K562 (cell line): Measurements from ENCODE around the gene HNRNPA2B1. TPM values are rescaled to one million over a fixed set of nuclear protein-coding genes. Genes with fewer than 3 reads are reported as not detected.
A peak's percentile ranks its signal among the peaks of the same experiment; 100 is the strongest.

Experiments used
- CHCHD3 ChIP-seq: fragments of 250-450 bp; sonication (Bioruptor Pico); IDR thresholded peaks from 2 replicates; pipeline ENCODE4 v2.1.2; 2022; ENCODE audit warnings: mild to moderate bottlenecking
- CXXC5 ChIP-seq: fragments of 250-450 bp; sonication (Bioruptor Pico); IDR thresholded peaks from 2 replicates; pipeline ENCODE4 v1.8.0; 2022; ENCODE audit warnings: inconsistent platforms, mild to moderate bottlenecking, moderate library complexity
- E2F8 ChIP-seq: fragments of 450-650 bp; IDR thresholded peaks from 2 replicates; pipeline ENCODE4 v1.7.1; 2018; ENCODE audit warnings: mild to moderate bottlenecking, low read depth; ENCODE audit not compliant: partially characterized antibody
- FOXA3 ChIP-seq, 2 experiments: fragments of 450-650 bp in 1 of 2; sonication (generic) in 1 of 2; formaldehyde crosslinking; IDR thresholded peaks in 1 of 2; conservative IDR thresholded peaks in 1 of 2; 2 replicates each; pipeline versions ENCODE4 v1.4.0 to v1.8.0; 2020 to 2022; ENCODE audit warnings: mild to moderate bottlenecking in 2 of 2, missing genetic modification reagents in 1 of 2
- GATAD2A ChIP-seq: fragments of 450-650 bp; IDR thresholded peaks from 2 replicates; pipeline ENCODE4 v1.6.1; 2017
- GATAD2B ChIP-seq: fragments of 450-650 bp; IDR thresholded peaks from 2 replicates; pipeline ENCODE4 v1.6.1; 2017; ENCODE audit warnings: mild to moderate bottlenecking, borderline replicate concordance
- HIVEP1 ChIP-seq: fragments of 250-450 bp; sonication (Bioruptor Pico); IDR thresholded peaks from 2 replicates; pipeline ENCODE4 v1.4.0; 2020; ENCODE audit warnings: mild to moderate bottlenecking
- KDM5B ChIP-seq: fragments of 200-600 bp; sonication (generic); IDR thresholded peaks from 2 replicates; pipeline ENCODE4 v1.6.1; 2012; ENCODE audit warnings: low read depth, mild to moderate bottlenecking, moderate library complexity, low read length, control low read depth, inconsistent platforms; ENCODE audit not compliant: insufficient replicate concordance
- NRF1 ChIP-seq, 2 experiments: fragments of 450-650 bp; IDR thresholded peaks in 1 of 2; conservative IDR thresholded peaks in 1 of 2; 2 replicates each; pipeline ENCODE4 v1.6.1; 2014; ENCODE audit warnings: mild to moderate bottlenecking in 2 of 2
- POLR2G ChIP-seq: fragments of 200-400 bp; formaldehyde crosslinking; IDR thresholded peaks from 2 replicates; pipeline ENCODE4 v1.6.1; 2017; ENCODE audit warnings: low read depth, mild to moderate bottlenecking, antibody characterized with exemption, low read length, moderate library complexity
- PRDM10 ChIP-seq: fragments of 450-650 bp; IDR thresholded peaks from 2 replicates; pipeline ENCODE4 v1.6.1; 2018; ENCODE audit not compliant: partially characterized antibody
- RB1 ChIP-seq: fragments of 450-650 bp; IDR thresholded peaks from 2 replicates; pipeline ENCODE4 v1.6.1; 2017; ENCODE audit warnings: low read depth, mild to moderate bottlenecking
- STAG1 ChIP-seq: sonication (generic); formaldehyde crosslinking; IDR thresholded peaks from 2 replicates; pipeline ENCODE4 v1.5.0; 2020; ENCODE audit warnings: missing genetic modification reagents, borderline replicate concordance
- UBTF ChIP-seq, 2 experiments: IDR thresholded peaks; 2 replicates each; pipeline ENCODE4 v1.6.1; 2012; ENCODE audit warnings: improper control_type of control experiment in 2 of 2, low read depth in 2 of 2, low read length in 2 of 2, borderline replicate concordance in 1 of 2
- ZNF780A ChIP-seq: fragments of 250-450 bp; sonication (Bioruptor Pico); IDR thresholded peaks from 2 replicates; pipeline ENCODE4 v1.5.0; 2021; ENCODE audit warnings: mild to moderate bottlenecking
- polyA plus RNA-seq, 8 experiments: library from polyadenylated mRNA; depleted of rRNA in 4 of 8; stranded (reverse) in 5 of 8; unstranded in 3 of 8; fragments of >200 nt; fragmentation: Nextera tagmentation in 2 of 8; fragmentation: Illumina TruSeq in 1 of 8; extraction: Ambion mirVana in 2 of 8; extraction: Trizol in 1 of 8; gene quantifications; 2 replicates each; pipeline versions ENCODE4 v1.2.1 to v1.2.3, GENCODE V29; 2011 to 2014; ENCODE audit warnings: inconsistent platforms in 1 of 8, missing spikeins in 1 of 8
- total RNA-seq, 7 experiments: library from RNA; depleted of rRNA in 6 of 7; stranded (reverse); fragments of >200 nt in 6 of 7; fragmentation: Illumina TruSeq in 2 of 7; extraction: Trizol in 2 of 7; gene quantifications; 2 replicates each; pipeline versions ENCODE4 v1.2.1 to v1.2.3, GENCODE V29; 2011 to 2021; ENCODE audit warnings: low replicate concordance in 1 of 7
- TF ChIP-seq, protein P1 (sequence below): fragments of 250-450 bp; sonication (Bioruptor Pico); IDR thresholded peaks from 2 replicates; pipeline ENCODE4 v1.4.0; 2020

Gene HNRNPA2B1
- total and polyA plus RNA-seq, 9 of the 15 experiments (the other 6 are each of a cell fraction or from before 2014, with no cell fraction given): 630 to 1,989 (median 865) TPM

GRCh38 chr7:26201247-26202018, 887 bp upstream of the HNRNPA2B1 start, which contains the start of gene CBX3 (continued):
- TF ChIP-seq E2F8: peak; percentile 88
- TF ChIP-seq, protein P1, sequence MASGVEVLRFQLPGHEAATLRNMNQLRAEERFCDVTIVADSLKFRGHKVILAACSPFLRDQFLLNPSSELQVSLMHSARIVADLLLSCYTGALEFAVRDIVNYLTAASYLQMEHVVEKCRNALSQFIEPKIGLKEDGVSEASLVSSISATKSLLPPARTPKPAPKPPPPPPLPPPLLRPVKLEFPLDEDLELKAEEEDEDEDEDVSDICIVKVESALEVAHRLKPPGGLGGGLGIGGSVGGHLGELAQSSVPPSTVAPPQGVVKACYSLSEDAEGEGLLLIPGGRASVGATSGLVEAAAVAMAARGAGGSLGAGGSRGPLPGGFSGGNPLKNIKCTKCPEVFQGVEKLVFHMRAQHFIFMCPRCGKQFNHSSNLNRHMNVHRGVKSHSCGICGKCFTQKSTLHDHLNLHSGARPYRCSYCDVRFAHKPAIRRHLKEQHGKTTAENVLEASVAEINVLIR (CRISPR knock-in tag): no peak
- 0 out of 2 replicates have a peak, but pooled peaks have one; percentile 9 for TF ChIP-seq STAG1 (CRISPR knock-in tag)
- peak; percentile 57; the same call in 1 of the 2 replicates for TF ChIP-seq CHCHD3 (CRISPR knock-in tag)
- no peak for TF ChIP-seq UBTF (IDR thresholded peaks at IDR 0.05; ENCODE audit: borderline replicate concordance in 1 of 2, low read depth in 2 of 2, low read length in 2 of 2)
- peak; percentile 66 for TF ChIP-seq CXXC5
- peak; percentile 93 for TF ChIP-seq RB1
- peak; percentile 94 for TF ChIP-seq PRDM10
- peak; percentile 98 for TF ChIP-seq POLR2G
- peak; percentile 78 for TF ChIP-seq KDM5B
- peak; percentile 44 to 49; a peak in 2 of 4 replicates for TF ChIP-seq NRF1 (conservative IDR thresholded peaks at IDR 0.05 in 1 of 2, IDR thresholded peaks at IDR 0.05 in 1 of 2)
- no peak for TF ChIP-seq FOXA3 (CRISPR knock-in tag; conservative IDR thresholded peaks at IDR 0.05 in 1 of 2, IDR thresholded peaks at IDR 0.05 in 1 of 2)
- TF ChIP-seq GATAD2B: 0 out of 2 replicates have a peak, but pooled peaks have one; percentile 29
- TF ChIP-seq HIVEP1: 0 out of 2 replicates have a peak, but pooled peaks have one; percentile 25
- peak; percentile 49; the same call in 1 of the 2 replicates for TF ChIP-seq ZNF780A (CRISPR knock-in tag)
- peak; percentile 76; the same call in 1 of the 2 replicates for TF ChIP-seq GATAD2A
